ENCODE data around the gene ZNF343. TPM values are rescaled to one million over a fixed set of nuclear protein-coding genes. Genes with fewer than 3 reads are reported as not detected.

ZNF343 gene
- total and polyA plus RNA-seq, 10 of the 15 experiments (the other 5 are each of a cell fraction or from before 2014, with no cell fraction given), result 1.3 to 11.1 (median 9.0) TPM

DNA sequence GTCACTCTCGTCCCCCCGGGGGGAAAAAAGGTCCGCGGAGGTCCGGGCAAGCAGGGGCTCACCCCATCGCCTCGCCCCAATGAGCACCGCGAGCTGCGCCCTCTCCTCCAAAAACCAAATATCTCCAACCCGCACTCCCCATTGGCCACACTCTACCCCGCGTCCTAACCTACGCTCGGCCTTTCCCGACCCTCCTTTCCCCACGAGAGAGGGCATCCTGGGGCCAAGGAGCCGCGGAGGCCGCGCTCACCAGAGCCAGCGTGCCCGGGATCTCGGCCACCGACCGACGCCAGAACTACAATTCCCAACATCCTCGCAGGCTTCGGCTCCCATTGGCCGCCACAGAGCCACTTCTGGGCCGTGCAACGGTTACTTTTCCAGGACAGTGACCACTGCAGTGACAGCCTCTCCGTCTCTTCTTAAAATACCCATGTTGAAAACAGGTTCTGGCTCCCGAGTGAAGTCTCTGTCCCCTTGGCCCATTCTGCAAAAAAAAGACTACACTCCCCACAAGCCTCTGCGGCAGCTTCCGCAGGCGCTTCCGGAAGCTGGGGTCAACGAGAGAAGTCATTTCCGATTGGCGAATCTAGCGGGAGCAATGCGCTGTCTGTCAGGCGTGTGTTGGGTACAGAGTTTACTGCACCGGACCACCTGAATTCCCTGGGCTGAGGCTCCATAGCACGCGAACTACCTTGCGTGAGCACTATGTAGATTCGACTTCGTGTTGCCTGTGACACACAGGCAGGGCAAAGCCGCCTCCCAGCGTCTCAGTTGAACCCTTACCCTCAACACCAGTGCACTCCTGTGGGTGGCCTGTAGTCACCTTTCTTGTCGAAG lies at the start of gene ZNF343 (continued):
- TF ChIP-seq, protein P1, sequence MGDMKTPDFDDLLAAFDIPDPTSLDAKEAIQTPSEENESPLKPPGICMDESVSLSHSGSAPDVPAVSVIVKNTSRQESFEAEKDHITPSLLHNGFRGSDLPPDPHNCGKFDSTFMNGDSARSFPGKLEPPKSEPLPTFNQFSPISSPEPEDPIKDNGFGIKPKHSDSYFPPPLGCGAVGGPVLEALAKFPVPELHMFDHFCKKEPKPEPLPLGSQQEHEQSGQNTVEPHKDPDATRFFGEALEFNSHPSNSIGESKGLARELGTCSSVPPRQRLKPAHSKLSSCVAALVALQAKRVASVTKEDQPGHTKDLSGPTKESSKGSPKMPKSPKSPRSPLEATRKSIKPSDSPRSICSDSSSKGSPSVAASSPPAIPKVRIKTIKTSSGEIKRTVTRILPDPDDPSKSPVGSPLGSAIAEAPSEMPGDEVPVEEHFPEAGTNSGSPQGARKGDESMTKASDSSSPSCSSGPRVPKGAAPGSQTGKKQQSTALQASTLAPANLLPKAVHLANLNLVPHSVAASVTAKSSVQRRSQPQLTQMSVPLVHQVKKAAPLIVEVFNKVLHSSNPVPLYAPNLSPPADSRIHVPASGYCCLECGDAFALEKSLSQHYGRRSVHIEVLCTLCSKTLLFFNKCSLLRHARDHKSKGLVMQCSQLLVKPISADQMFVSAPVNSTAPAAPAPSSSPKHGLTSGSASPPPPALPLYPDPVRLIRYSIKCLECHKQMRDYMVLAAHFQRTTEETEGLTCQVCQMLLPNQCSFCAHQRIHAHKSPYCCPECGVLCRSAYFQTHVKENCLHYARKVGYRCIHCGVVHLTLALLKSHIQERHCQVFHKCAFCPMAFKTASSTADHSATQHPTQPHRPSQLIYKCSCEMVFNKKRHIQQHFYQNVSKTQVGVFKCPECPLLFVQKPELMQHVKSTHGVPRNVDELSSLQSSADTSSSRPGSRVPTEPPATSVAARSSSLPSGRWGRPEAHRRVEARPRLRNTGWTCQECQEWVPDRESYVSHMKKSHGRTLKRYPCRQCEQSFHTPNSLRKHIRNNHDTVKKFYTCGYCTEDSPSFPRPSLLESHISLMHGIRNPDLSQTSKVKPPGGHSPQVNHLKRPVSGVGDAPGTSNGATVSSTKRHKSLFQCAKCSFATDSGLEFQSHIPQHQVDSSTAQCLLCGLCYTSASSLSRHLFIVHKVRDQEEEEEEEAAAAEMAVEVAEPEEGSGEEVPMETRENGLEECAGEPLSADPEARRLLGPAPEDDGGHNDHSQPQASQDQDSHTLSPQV (IDR thresholded peaks at IDR 0.05), result no peak
- no peak for TF ChIP-seq HDAC2 (IDR thresholded peaks at IDR 0.05)
- TF ChIP-seq ZNF207 (IDR thresholded peaks at IDR 0.05; ENCODE audit: borderline replicate concordance), result peak; percentile 79; the same call in 1 of the 2 replicates
- no peak for TF ChIP-seq CTCF (IDR thresholded peaks at IDR 0.05 in 2 of 3, conservative IDR thresholded peaks at IDR 0.05 in 1 of 3; ENCODE audit: control insufficient read depth in 2 of 3, extremely low read depth in 1 of 3, insufficient read depth in 1 of 3, low read depth in 3 of 3, low read length in 3 of 3)
- 0 out of 4 replicates have a peak, but pooled peaks of 1 of the 2 experiments have one; percentile 20 for TF ChIP-seq EP300 (IDR thresholded peaks at IDR 0.05; ENCODE audit: borderline replicate concordance in 1 of 2, control insufficient read depth in 1 of 2, low read depth in 2 of 2, low read length in 2 of 2)
- no peak for TF ChIP-seq ZBED1 (IDR thresholded peaks at IDR 0.05; ENCODE audit: borderline replicate concordance)
- TF ChIP-seq PBX3 (IDR thresholded peaks at IDR 0.05; ENCODE audit: insufficient replicate concordance, low read depth, low read length), result peak; percentile 89
- no peak for TF ChIP-seq TCF7 (IDR thresholded peaks at IDR 0.05; ENCODE audit: borderline replicate concordance)
- TF ChIP-seq CHD2 (IDR thresholded peaks at IDR 0.05; ENCODE audit: borderline replicate concordance, low read depth, low read length), result peak; percentile 76; the same call in 1 of the 2 replicates
- peak; percentile 64; the same call in 1 of the 2 replicates for TF ChIP-seq PAX5 (IDR thresholded peaks at IDR 0.05; ENCODE audit: borderline replicate concordance, low read depth, low read length)
- TF ChIP-seq HDAC6 (IDR thresholded peaks at IDR 0.05; ENCODE audit: unreplicated experiment), result no peak
- TF ChIP-seq IKZF1 (conservative IDR thresholded peaks at IDR 0.05), result peak; percentile 99
- TF ChIP-seq GATAD2B (conservative IDR thresholded peaks at IDR 0.05; ENCODE audit: low read depth), result no peak
- TF ChIP-seq NR2F1 (conservative IDR thresholded peaks at IDR 0.05), result peak; percentile 57
- peak; percentile 21; the same call in 1 of the 2 replicates for TF ChIP-seq FOXK2 (IDR thresholded peaks at IDR 0.05)
- TF ChIP-seq YY1 (IDR thresholded peaks at IDR 0.05; ENCODE audit: low read depth, low read length), result 0 out of 2 replicates have a peak, but pooled peaks have one; percentile 49
- TF ChIP-seq USF2 (IDR thresholded peaks at IDR 0.05; ENCODE audit: borderline replicate concordance, low read depth, low read length), result no peak
- no peak for TF ChIP-seq ATF3 (IDR thresholded peaks at IDR 0.05; ENCODE audit: borderline replicate concordance, extremely low read depth, low read depth, low read length)
